GM12878 (cell line): ENCODE data around the gene ATG9B.

ENCODE experiments used
- EGR1 ChIP-seq, 2 experiments: IDR thresholded peaks; 1 replicate in 1 of 2; 2 replicates in 1 of 2; pipeline ENCODE4 v1.6.1; 2011 to 2012; ENCODE audit warnings: low read depth in 2 of 2, low read length in 2 of 2, borderline replicate concordance in 1 of 2, mild to moderate bottlenecking in 1 of 2, moderate library complexity in 1 of 2
- NFYB ChIP-seq: IDR thresholded peaks from 2 replicates; pipeline ENCODE4 v1.6.1; 2011; ENCODE audit warnings: low read depth, mild to moderate bottlenecking, low read length, improper control_type of control experiment, moderate library complexity; ENCODE audit not compliant: insufficient read depth
- POLR2A ChIP-seq: IDR thresholded peaks from 2 replicates; pipeline ENCODE4 v1.6.1; 2011; ENCODE audit warnings: low read depth, mild to moderate bottlenecking, low read length
- RFX5 ChIP-seq: IDR thresholded peaks from 2 replicates; pipeline ENCODE4 v1.6.1; 2011; ENCODE audit warnings: low read depth, low read length, improper control_type of control experiment
- TAF1 ChIP-seq: IDR thresholded peaks from 2 replicates; pipeline ENCODE4 v1.6.1; 2011; ENCODE audit warnings: mild to moderate bottlenecking, low read depth, low read length, borderline replicate concordance
- TBL1XR1 ChIP-seq: IDR thresholded peaks from 2 replicates; pipeline ENCODE4 v1.6.1; 2012; ENCODE audit warnings: low read depth, low read length, improper control_type of control experiment
- YY1 ChIP-seq: IDR thresholded peaks from 2 replicates; pipeline ENCODE4 v1.6.1; 2011; ENCODE audit warnings: low read depth, mild to moderate bottlenecking, low read length
- ZNF622 ChIP-seq: fragments of 450-650 bp; IDR thresholded peaks from 2 replicates; pipeline ENCODE4 v1.6.1; 2017; ENCODE audit warnings: mild to moderate bottlenecking, inconsistent platforms
- TF ChIP-seq, protein P1 (sequence below), 3 experiments: IDR thresholded peaks in 2 of 3; conservative IDR thresholded peaks in 1 of 3; 2 replicates each; pipeline ENCODE4 v1.5.1; 2011; ENCODE audit warnings: low read depth in 3 of 3, low read length in 3 of 3, mild to moderate bottlenecking in 3 of 3, control low read depth in 2 of 3, moderate library complexity in 2 of 3, inconsistent platforms in 1 of 3, mixed read lengths in 1 of 3; ENCODE audit not compliant: control insufficient read depth in 2 of 3, insufficient read depth in 1 of 3; ENCODE audit errors: extremely low read depth in 1 of 3
- TF ChIP-seq, protein P2 (sequence below): fragments of 450-650 bp; IDR thresholded peaks from 2 replicates; pipeline ENCODE4 v1.6.1; 2017; ENCODE audit warnings: antibody characterized with exemption, mild to moderate bottlenecking, moderate library complexity
- TF ChIP-seq, protein P3 (sequence below): fragments of 150-350 bp; IDR thresholded peaks from 2 replicates; pipeline ENCODE4 v1.6.1; 2016; ENCODE audit warnings: low read depth, low read length
- TF ChIP-seq, protein P4 (sequence below): IDR thresholded peaks from 2 replicates; pipeline ENCODE4 v1.6.1; 2012; ENCODE audit warnings: mild to moderate bottlenecking, low read depth, low read length
- TF ChIP-seq, protein P5 (sequence below): IDR thresholded peaks from 2 replicates; pipeline ENCODE4 v1.6.1; 2011; ENCODE audit warnings: low read depth, mild to moderate bottlenecking, low read length, moderate library complexity, borderline replicate concordance; ENCODE audit errors: extremely low read depth

DNA sequence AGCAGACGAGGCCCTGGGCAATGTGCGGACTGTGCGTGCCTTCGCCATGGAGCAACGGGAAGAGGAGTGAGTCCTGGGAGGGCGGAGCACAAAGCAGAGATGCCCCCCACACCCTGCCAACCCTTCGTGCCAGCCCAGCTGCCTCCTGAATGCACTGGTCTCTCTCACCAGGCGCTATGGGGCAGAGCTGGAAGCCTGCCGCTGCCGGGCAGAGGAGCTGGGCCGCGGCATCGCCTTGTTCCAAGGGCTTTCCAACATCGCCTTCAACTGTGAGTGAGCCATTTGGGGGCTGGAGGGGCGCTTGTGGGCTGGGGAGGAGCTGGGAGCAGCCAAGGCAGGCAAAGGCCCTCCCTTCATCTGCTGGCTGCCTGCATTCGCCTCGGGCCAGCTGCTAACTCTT is 11.6 kb upstream of the ATG9B start:
- TF ChIP-seq, protein P1, sequence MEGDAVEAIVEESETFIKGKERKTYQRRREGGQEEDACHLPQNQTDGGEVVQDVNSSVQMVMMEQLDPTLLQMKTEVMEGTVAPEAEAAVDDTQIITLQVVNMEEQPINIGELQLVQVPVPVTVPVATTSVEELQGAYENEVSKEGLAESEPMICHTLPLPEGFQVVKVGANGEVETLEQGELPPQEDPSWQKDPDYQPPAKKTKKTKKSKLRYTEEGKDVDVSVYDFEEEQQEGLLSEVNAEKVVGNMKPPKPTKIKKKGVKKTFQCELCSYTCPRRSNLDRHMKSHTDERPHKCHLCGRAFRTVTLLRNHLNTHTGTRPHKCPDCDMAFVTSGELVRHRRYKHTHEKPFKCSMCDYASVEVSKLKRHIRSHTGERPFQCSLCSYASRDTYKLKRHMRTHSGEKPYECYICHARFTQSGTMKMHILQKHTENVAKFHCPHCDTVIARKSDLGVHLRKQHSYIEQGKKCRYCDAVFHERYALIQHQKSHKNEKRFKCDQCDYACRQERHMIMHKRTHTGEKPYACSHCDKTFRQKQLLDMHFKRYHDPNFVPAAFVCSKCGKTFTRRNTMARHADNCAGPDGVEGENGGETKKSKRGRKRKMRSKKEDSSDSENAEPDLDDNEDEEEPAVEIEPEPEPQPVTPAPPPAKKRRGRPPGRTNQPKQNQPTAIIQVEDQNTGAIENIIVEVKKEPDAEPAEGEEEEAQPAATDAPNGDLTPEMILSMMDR (IDR thresholded peaks at IDR 0.05 in 2 of 3, conservative IDR thresholded peaks at IDR 0.05 in 1 of 3; ENCODE audit: control insufficient read depth in 2 of 3, extremely low read depth in 1 of 3, insufficient read depth in 1 of 3, low read depth in 3 of 3, low read length in 3 of 3), result no peak
- no peak for TF ChIP-seq POLR2A
- TF ChIP-seq TBL1XR1, result no peak
- TF ChIP-seq ZNF622, result no peak
- no peak for TF ChIP-seq NFYB
- no peak for TF ChIP-seq TAF1
- no peak for TF ChIP-seq YY1
- TF ChIP-seq EGR1 (IDR thresholded peaks at IDR 0.05; ENCODE audit: borderline replicate concordance in 1 of 2, low read depth in 2 of 2, low read length in 2 of 2), result no peak
- TF ChIP-seq RFX5, result no peak
- TF ChIP-seq, protein P2, sequence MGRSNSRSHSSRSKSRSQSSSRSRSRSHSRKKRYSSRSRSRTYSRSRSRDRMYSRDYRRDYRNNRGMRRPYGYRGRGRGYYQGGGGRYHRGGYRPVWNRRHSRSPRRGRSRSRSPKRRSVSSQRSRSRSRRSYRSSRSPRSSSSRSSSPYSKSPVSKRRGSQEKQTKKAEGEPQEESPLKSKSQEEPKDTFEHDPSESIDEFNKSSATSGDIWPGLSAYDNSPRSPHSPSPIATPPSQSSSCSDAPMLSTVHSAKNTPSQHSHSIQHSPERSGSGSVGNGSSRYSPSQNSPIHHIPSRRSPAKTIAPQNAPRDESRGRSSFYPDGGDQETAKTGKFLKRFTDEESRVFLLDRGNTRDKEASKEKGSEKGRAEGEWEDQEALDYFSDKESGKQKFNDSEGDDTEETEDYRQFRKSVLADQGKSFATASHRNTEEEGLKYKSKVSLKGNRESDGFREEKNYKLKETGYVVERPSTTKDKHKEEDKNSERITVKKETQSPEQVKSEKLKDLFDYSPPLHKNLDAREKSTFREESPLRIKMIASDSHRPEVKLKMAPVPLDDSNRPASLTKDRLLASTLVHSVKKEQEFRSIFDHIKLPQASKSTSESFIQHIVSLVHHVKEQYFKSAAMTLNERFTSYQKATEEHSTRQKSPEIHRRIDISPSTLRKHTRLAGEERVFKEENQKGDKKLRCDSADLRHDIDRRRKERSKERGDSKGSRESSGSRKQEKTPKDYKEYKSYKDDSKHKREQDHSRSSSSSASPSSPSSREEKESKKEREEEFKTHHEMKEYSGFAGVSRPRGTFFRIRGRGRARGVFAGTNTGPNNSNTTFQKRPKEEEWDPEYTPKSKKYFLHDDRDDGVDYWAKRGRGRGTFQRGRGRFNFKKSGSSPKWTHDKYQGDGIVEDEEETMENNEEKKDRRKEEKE, result no peak
- TF ChIP-seq, protein P3, sequence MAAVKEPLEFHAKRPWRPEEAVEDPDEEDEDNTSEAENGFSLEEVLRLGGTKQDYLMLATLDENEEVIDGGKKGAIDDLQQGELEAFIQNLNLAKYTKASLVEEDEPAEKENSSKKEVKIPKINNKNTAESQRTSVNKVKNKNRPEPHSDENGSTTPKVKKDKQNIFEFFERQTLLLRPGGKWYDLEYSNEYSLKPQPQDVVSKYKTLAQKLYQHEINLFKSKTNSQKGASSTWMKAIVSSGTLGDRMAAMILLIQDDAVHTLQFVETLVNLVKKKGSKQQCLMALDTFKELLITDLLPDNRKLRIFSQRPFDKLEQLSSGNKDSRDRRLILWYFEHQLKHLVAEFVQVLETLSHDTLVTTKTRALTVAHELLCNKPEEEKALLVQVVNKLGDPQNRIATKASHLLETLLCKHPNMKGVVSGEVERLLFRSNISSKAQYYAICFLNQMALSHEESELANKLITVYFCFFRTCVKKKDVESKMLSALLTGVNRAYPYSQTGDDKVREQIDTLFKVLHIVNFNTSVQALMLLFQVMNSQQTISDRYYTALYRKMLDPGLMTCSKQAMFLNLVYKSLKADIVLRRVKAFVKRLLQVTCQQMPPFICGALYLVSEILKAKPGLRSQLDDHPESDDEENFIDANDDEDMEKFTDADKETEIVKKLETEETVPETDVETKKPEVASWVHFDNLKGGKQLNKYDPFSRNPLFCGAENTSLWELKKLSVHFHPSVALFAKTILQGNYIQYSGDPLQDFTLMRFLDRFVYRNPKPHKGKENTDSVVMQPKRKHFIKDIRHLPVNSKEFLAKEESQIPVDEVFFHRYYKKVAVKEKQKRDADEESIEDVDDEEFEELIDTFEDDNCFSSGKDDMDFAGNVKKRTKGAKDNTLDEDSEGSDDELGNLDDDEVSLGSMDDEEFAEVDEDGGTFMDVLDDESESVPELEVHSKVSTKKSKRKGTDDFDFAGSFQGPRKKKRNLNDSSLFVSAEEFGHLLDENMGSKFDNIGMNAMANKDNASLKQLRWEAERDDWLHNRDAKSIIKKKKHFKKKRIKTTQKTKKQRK, result no peak
- TF ChIP-seq, protein P4, sequence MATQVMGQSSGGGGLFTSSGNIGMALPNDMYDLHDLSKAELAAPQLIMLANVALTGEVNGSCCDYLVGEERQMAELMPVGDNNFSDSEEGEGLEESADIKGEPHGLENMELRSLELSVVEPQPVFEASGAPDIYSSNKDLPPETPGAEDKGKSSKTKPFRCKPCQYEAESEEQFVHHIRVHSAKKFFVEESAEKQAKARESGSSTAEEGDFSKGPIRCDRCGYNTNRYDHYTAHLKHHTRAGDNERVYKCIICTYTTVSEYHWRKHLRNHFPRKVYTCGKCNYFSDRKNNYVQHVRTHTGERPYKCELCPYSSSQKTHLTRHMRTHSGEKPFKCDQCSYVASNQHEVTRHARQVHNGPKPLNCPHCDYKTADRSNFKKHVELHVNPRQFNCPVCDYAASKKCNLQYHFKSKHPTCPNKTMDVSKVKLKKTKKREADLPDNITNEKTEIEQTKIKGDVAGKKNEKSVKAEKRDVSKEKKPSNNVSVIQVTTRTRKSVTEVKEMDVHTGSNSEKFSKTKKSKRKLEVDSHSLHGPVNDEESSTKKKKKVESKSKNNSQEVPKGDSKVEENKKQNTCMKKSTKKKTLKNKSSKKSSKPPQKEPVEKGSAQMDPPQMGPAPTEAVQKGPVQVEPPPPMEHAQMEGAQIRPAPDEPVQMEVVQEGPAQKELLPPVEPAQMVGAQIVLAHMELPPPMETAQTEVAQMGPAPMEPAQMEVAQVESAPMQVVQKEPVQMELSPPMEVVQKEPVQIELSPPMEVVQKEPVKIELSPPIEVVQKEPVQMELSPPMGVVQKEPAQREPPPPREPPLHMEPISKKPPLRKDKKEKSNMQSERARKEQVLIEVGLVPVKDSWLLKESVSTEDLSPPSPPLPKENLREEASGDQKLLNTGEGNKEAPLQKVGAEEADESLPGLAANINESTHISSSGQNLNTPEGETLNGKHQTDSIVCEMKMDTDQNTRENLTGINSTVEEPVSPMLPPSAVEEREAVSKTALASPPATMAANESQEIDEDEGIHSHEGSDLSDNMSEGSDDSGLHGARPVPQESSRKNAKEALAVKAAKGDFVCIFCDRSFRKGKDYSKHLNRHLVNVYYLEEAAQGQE, result no peak
- TF ChIP-seq, protein P5, sequence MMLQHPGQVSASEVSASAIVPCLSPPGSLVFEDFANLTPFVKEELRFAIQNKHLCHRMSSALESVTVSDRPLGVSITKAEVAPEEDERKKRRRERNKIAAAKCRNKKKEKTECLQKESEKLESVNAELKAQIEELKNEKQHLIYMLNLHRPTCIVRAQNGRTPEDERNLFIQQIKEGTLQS, result no peak
